GM23338 (cell line): ENCODE data around the gene RAB20. TPM values are rescaled to one million over a fixed set of nuclear protein-coding genes. Genes with fewer than 3 reads are reported as not detected.

Experiments used
- ATAC-seq: fragments of 200-7000 bp; cut with Tn5 transposase; 3 replicates; pipeline ENCODE4 v1.9.1; 2020
- DNase-seq: peaks from one replicate; pipeline ENCODE4 v3.0.0-alpha.2; 2015; ENCODE audit warnings: low spot score
- H2AFZ ChIP-seq: fragments of 200-600 bp; sonication (generic); 2 replicates; pipeline ENCODE4 v1.8.0; 2016; ENCODE audit warnings: antibody characterized with exemption, mild to moderate bottlenecking, moderate library complexity
- H3F3A ChIP-seq: fragments of 200-600 bp; sonication (generic); replicated peaks from 2 replicates; pipeline ENCODE4 v1.8.0; 2017; ENCODE audit warnings: antibody characterized with exemption, mixed run types, low read depth
- H3K27ac ChIP-seq: fragments of 200-600 bp; sonication (generic); 2 replicates; pipeline ENCODE4 v1.6.1; 2016; ENCODE audit warnings: low read depth
- H3K27me3 ChIP-seq: fragments of 200-600 bp; sonication (generic); 2 replicates; pipeline ENCODE4 v1.8.0; 2016; ENCODE audit warnings: mild to moderate bottlenecking, mixed run types, moderate library complexity; ENCODE audit not compliant: insufficient read depth
- H3K36me3 ChIP-seq: fragments of 200-600 bp; sonication (generic); 2 replicates; pipeline ENCODE4 v1.8.0; 2016; ENCODE audit warnings: mild to moderate bottlenecking; ENCODE audit not compliant: insufficient read depth
- H3K4me1 ChIP-seq: fragments of 200-600 bp; sonication (generic); 2 replicates; pipeline ENCODE4 v1.8.0; 2016; ENCODE audit warnings: mild to moderate bottlenecking, moderate library complexity; ENCODE audit not compliant: insufficient read depth
- H3K4me2 ChIP-seq: fragments of 200-600 bp; sonication (generic); 2 replicates; pipeline ENCODE4 v1.7.1; 2017; ENCODE audit warnings: mixed run types
- H3K4me3 ChIP-seq: fragments of 200-600 bp; sonication (generic); 2 replicates; pipeline ENCODE4 v1.6.1; 2016; ENCODE audit warnings: mixed run types
- H3K79me2 ChIP-seq: fragments of 200-600 bp; sonication (generic); replicated peaks from 2 replicates; pipeline ENCODE4 v1.8.0; 2017; ENCODE audit warnings: mild to moderate bottlenecking; ENCODE audit not compliant: insufficient read depth
- H3K9me2 ChIP-seq: fragments of 200-600 bp; sonication (generic); 2 replicates; pipeline ENCODE4 v1.8.0; 2017; ENCODE audit not compliant: insufficient read depth
- H4K20me1 ChIP-seq: fragments of 200-600 bp; sonication (generic); replicated peaks from 2 replicates; pipeline ENCODE4 v1.8.0; 2017; ENCODE audit warnings: mild to moderate bottlenecking; ENCODE audit not compliant: insufficient read depth
- H3K27ac Mint-ChIP-seq: 2 replicates; pipeline ENCODE4 v1.8.0; 2020; ENCODE audit warnings: inconsistent platforms, mild to moderate bottlenecking, moderate library complexity, mixed read lengths
- H3K27me3 Mint-ChIP-seq: 3 replicates; pipeline ENCODE4 v1.8.0; 2022; ENCODE audit warnings: low read depth, mild to moderate bottlenecking, moderate library complexity, mixed read lengths, inconsistent platforms; ENCODE audit not compliant: insufficient read depth, poor library complexity
- H3K36me3 Mint-ChIP-seq: 3 replicates; pipeline ENCODE4 v1.8.0; 2021; ENCODE audit warnings: low read depth, mild to moderate bottlenecking, inconsistent platforms, moderate library complexity, mixed read lengths
- H3K4me1 Mint-ChIP-seq: 3 replicates; pipeline ENCODE4 v1.8.0; 2020; ENCODE audit warnings: mild to moderate bottlenecking, inconsistent platforms, mixed read lengths
- H3K4me3 Mint-ChIP-seq: 3 replicates; pipeline ENCODE4 v1.8.0; 2021; ENCODE audit warnings: moderate library complexity, mild to moderate bottlenecking, inconsistent platforms, mixed read lengths
- H3K9me3 Mint-ChIP-seq: 3 replicates; pipeline ENCODE4 v1.8.0; 2020; ENCODE audit warnings: moderate library complexity, mild to moderate bottlenecking, inconsistent platforms, mixed read lengths
- CREB1 ChIP-seq: fragments of 250-450 bp; sonication (Bioruptor Pico); IDR thresholded peaks from 2 replicates; pipeline ENCODE4 v1.5.0; 2020; ENCODE audit warnings: low read depth, mild to moderate bottlenecking, moderate library complexity
- EZH2 ChIP-seq: fragments of 200-600 bp; sonication (generic); IDR thresholded peaks from one replicate; pipeline ENCODE4 v1.8.0; 2017; ENCODE audit warnings: antibody characterized with exemption, mild to moderate bottlenecking, low read depth; ENCODE audit not compliant: unreplicated experiment
- EZH2phosphoT487 ChIP-seq: fragments of 200-600 bp; sonication (generic); IDR thresholded peaks from one replicate; pipeline ENCODE4 v1.8.1; 2018; ENCODE audit warnings: antibody characterized with exemption; ENCODE audit not compliant: unreplicated experiment
- JUNB ChIP-seq: IDR thresholded peaks from one replicate; pipeline ENCODE4 v1.6.1; 2016; ENCODE audit warnings: antibody characterized with exemption; ENCODE audit not compliant: unreplicated experiment
- NANOG ChIP-seq: IDR thresholded peaks from 2 replicates; pipeline ENCODE4 v1.6.1; 2016; ENCODE audit warnings: antibody characterized with exemption, borderline replicate concordance
- POLR2AphosphoS5 ChIP-seq: IDR thresholded peaks from 2 replicates; pipeline ENCODE4 v1.6.1; 2016; ENCODE audit warnings: antibody characterized with exemption, low read depth
- STAT1 ChIP-seq: IDR thresholded peaks from one replicate; pipeline ENCODE4 v1.6.1; 2016; ENCODE audit warnings: antibody characterized with exemption; ENCODE audit not compliant: unreplicated experiment
- ZNF114 ChIP-seq: fragments of 250-450 bp; sonication (Bioruptor Pico); IDR thresholded peaks from 2 replicates; pipeline ENCODE4 v1.5.0; 2020; ENCODE audit warnings: mild to moderate bottlenecking, moderate library complexity
- ZNF331 ChIP-seq: fragments of 250-450 bp; sonication (Bioruptor Pico); IDR thresholded peaks from 2 replicates; pipeline ENCODE4 v1.5.0; 2020; ENCODE audit warnings: low read depth, mild to moderate bottlenecking, moderate library complexity
- polyA plus RNA-seq: library from polyadenylated mRNA; unstranded; fragments of >200 nt; fragmentation: Nextera tagmentation; extraction: Ambion mirVana; gene quantifications from 2 replicates; pipeline ENCODE4 v1.2.1, GENCODE V29; 2016
- total RNA-seq: library from RNA; depleted of rRNA; stranded (reverse); fragments of >200 nt; shearing (Covaris generic); gene quantifications from 2 replicates; pipeline ENCODE4 v1.2.3, GENCODE V29; 2014
- TF ChIP-seq, protein P1 (sequence below): IDR thresholded peaks from one replicate; pipeline ENCODE4 v1.6.1; 2018; ENCODE audit warnings: antibody characterized with exemption; ENCODE audit not compliant: unreplicated experiment
- TF ChIP-seq, protein P2 (sequence below): fragments of 250-450 bp; sonication (Bioruptor Pico); IDR thresholded peaks from 2 replicates; pipeline ENCODE4 v1.5.0; 2020; ENCODE audit warnings: mild to moderate bottlenecking, moderate library complexity
- TF ChIP-seq, protein P3 (sequence below): IDR thresholded peaks from 2 replicates; pipeline ENCODE4 v1.6.1; 2016; ENCODE audit warnings: antibody characterized with exemption
- TF ChIP-seq, protein P4 (sequence below), 2 experiments: fragments of 200-600 bp in 1 of 2; sonication (generic) in 1 of 2; conservative IDR thresholded peaks; 2 replicates each; pipeline versions ENCODE4 v1.5.1 to v1.6.1; 2016 to 2017; ENCODE audit warnings: antibody characterized with exemption in 2 of 2, low read depth in 2 of 2, mild to moderate bottlenecking in 2 of 2, moderate library complexity in 1 of 2

Gene RAB20
- total and polyA plus RNA-seq, 2 experiments from 2014 or later: 12.3 to 26.6 TPM

DNA sequence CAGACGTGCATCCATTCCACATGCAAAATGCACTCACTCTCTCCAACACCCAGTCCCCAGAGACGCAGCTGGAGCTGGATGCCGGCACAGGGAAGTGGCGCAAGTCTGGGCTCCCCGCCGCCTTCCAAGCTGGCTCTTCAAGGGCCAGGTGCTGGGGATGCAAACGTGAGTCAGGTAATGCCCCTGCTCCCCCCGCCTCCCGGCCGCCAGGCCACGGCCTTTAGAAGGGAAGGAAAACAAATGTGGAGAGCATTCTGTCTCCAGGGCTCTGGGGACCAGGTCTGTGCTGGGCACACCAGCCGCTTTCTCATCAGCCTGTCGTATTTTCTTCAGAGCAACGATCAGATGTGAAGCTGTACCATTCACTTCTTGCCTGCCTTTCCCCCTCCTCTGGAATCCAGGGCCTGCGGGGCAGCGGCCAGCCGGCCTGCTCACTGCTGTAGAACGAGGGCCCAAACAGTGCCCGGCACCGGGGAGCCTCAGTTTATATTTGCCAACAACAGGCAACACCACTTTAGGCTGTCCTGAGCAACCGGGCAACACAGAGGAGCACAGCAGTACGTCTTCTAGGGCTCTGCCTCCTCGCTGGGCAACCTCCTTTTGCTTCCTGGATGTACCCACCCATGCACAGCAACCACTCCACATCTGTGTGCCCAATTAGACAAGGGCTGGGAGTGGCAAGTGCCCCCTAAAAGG is 3.8 kb downstream of the RAB20 start:
- H3K27ac Mint-ChIP-seq: no peak overlapping the region
- peaks cover 20% of the 10 kb centered on the region for H3K4me1 ChIP-seq
- TF ChIP-seq, protein P1, sequence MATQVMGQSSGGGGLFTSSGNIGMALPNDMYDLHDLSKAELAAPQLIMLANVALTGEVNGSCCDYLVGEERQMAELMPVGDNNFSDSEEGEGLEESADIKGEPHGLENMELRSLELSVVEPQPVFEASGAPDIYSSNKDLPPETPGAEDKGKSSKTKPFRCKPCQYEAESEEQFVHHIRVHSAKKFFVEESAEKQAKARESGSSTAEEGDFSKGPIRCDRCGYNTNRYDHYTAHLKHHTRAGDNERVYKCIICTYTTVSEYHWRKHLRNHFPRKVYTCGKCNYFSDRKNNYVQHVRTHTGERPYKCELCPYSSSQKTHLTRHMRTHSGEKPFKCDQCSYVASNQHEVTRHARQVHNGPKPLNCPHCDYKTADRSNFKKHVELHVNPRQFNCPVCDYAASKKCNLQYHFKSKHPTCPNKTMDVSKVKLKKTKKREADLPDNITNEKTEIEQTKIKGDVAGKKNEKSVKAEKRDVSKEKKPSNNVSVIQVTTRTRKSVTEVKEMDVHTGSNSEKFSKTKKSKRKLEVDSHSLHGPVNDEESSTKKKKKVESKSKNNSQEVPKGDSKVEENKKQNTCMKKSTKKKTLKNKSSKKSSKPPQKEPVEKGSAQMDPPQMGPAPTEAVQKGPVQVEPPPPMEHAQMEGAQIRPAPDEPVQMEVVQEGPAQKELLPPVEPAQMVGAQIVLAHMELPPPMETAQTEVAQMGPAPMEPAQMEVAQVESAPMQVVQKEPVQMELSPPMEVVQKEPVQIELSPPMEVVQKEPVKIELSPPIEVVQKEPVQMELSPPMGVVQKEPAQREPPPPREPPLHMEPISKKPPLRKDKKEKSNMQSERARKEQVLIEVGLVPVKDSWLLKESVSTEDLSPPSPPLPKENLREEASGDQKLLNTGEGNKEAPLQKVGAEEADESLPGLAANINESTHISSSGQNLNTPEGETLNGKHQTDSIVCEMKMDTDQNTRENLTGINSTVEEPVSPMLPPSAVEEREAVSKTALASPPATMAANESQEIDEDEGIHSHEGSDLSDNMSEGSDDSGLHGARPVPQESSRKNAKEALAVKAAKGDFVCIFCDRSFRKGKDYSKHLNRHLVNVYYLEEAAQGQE: no peak
- TF ChIP-seq ZNF331 (CRISPR knock-in tag) (no peak), JUNB (no peak), ZNF114 (CRISPR knock-in tag) (no peak), EZH2phosphoT487 (no peak), NANOG (no peak), POLR2AphosphoS5 (no peak), EZH2 (no peak), CREB1 (CRISPR knock-in tag) (no peak), STAT1 (no peak)
- TF ChIP-seq, protein P2, sequence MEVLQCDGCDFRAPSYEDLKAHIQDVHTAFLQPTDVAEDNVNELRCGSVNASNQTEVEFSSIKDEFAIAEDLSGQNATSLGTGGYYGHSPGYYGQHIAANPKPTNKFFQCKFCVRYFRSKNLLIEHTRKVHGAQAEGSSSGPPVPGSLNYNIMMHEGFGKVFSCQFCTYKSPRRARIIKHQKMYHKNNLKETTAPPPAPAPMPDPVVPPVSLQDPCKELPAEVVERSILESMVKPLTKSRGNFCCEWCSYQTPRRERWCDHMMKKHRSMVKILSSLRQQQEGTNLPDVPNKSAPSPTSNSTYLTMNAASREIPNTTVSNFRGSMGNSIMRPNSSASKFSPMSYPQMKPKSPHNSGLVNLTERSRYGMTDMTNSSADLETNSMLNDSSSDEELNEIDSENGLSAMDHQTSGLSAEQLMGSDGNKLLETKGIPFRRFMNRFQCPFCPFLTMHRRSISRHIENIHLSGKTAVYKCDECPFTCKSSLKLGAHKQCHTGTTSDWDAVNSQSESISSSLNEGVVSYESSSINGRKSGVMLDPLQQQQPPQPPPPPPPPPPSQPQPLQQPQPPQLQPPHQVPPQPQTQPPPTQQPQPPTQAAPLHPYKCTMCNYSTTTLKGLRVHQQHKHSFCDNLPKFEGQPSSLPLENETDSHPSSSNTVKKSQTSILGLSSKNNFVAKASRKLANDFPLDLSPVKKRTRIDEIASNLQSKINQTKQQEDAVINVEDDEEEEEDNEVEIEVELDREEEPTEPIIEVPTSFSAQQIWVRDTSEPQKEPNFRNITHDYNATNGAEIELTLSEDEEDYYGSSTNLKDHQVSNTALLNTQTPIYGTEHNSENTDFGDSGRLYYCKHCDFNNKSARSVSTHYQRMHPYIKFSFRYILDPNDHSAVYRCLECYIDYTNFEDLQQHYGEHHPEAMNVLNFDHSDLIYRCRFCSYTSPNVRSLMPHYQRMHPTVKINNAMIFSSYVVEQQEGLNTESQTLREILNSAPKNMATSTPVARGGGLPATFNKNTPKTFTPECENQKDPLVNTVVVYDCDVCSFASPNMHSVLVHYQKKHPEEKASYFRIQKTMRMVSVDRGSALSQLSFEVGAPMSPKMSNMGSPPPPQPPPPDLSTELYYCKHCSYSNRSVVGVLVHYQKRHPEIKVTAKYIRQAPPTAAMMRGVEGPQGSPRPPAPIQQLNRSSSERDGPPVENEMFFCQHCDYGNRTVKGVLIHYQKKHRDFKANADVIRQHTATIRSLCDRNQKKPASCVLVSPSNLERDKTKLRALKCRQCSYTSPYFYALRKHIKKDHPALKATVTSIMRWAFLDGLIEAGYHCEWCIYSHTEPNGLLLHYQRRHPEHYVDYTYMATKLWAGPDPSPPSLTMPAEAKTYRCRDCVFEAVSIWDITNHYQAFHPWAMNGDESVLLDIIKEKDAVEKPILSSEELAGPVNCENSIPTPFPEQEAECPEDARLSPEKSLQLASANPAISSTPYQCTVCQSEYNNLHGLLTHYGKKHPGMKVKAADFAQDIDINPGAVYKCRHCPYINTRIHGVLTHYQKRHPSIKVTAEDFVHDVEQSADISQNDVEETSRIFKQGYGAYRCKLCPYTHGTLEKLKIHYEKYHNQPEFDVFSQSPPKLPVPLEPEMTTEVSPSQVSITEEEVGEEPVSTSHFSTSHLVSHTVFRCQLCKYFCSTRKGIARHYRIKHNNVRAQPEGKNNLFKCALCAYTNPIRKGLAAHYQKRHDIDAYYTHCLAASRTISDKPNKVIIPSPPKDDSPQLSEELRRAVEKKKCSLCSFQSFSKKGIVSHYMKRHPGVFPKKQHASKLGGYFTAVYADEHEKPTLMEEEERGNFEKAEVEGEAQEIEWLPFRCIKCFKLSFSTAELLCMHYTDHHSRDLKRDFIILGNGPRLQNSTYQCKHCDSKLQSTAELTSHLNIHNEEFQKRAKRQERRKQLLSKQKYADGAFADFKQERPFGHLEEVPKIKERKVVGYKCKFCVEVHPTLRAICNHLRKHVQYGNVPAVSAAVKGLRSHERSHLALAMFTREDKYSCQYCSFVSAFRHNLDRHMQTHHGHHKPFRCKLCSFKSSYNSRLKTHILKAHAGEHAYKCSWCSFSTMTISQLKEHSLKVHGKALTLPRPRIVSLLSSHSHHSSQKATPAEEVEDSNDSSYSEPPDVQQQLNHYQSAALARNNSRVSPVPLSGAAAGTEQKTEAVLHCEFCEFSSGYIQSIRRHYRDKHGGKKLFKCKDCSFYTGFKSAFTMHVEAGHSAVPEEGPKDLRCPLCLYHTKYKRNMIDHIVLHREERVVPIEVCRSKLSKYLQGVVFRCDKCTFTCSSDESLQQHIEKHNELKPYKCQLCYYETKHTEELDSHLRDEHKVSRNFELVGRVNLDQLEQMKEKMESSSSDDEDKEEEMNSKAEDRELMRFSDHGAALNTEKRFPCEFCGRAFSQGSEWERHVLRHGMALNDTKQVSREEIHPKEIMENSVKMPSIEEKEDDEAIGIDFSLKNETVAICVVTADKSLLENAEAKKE (CRISPR knock-in tag): no peak
- TF ChIP-seq, protein P3, sequence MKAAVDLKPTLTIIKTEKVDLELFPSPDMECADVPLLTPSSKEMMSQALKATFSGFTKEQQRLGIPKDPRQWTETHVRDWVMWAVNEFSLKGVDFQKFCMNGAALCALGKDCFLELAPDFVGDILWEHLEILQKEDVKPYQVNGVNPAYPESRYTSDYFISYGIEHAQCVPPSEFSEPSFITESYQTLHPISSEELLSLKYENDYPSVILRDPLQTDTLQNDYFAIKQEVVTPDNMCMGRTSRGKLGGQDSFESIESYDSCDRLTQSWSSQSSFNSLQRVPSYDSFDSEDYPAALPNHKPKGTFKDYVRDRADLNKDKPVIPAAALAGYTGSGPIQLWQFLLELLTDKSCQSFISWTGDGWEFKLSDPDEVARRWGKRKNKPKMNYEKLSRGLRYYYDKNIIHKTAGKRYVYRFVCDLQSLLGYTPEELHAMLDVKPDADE: no peak
- TF ChIP-seq, protein P4, sequence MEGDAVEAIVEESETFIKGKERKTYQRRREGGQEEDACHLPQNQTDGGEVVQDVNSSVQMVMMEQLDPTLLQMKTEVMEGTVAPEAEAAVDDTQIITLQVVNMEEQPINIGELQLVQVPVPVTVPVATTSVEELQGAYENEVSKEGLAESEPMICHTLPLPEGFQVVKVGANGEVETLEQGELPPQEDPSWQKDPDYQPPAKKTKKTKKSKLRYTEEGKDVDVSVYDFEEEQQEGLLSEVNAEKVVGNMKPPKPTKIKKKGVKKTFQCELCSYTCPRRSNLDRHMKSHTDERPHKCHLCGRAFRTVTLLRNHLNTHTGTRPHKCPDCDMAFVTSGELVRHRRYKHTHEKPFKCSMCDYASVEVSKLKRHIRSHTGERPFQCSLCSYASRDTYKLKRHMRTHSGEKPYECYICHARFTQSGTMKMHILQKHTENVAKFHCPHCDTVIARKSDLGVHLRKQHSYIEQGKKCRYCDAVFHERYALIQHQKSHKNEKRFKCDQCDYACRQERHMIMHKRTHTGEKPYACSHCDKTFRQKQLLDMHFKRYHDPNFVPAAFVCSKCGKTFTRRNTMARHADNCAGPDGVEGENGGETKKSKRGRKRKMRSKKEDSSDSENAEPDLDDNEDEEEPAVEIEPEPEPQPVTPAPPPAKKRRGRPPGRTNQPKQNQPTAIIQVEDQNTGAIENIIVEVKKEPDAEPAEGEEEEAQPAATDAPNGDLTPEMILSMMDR (conservative IDR thresholded peaks at IDR 0.05; ENCODE audit: low read depth in 2 of 2): no peak
- no peak overlapping the region for H3K4me2 ChIP-seq
- peaks cover 74% of the 10 kb centered on the region for H3K79me2 ChIP-seq
- peaks cover 33% of the 10 kb centered on the region for H3K4me1 Mint-ChIP-seq
- H3K27me3 Mint-ChIP-seq: peaks cover 28% of the 10 kb centered on the region
- no peak overlapping the region for H3K4me3 ChIP-seq
- peaks cover 4% of the 10 kb centered on the region; the same call in 1 of the 2 replicates for H3K36me3 ChIP-seq
- peaks cover 18% of the 10 kb centered on the region; the same call in 1 of the 2 replicates for H3F3A ChIP-seq
- H3K27me3 ChIP-seq: no peaks in the 10 kb centered on the region
- no peaks in the 10 kb centered on the region for H3K9me2 ChIP-seq
- H3K36me3 Mint-ChIP-seq: peaks cover 11% of the 10 kb centered on the region
- H3K27ac ChIP-seq: no peak overlapping the region
- DNase-seq (no peak), ATAC-seq (no peak)
- H4K20me1 ChIP-seq: peaks cover 15% of the 10 kb centered on the region
- no peak overlapping the region for H3K4me3 Mint-ChIP-seq
- peaks cover 3% of the 10 kb centered on the region; the same call in 1 of the 3 replicates for H3K9me3 Mint-ChIP-seq
- H2AFZ ChIP-seq: no peak overlapping the region
